HG03575 (cell line): ENCODE data around the gene BLVRB.
"Not testable (repeated sequence)": the region's sequence is repeated elsewhere in the genome, so short reads cannot be mapped to it uniquely, and the experiment has no call there.

Experiments
- ATAC-seq: cut with Tn5 transposase; IDR thresholded peaks from one replicate; pipeline ENCODE4 v1.9.1; 2021; ENCODE audit not compliant: unreplicated experiment, insufficient number of reproducible peaks, low FRiP score; ENCODE audit errors: extremely low read depth

The BLVRB gene

DNA sequence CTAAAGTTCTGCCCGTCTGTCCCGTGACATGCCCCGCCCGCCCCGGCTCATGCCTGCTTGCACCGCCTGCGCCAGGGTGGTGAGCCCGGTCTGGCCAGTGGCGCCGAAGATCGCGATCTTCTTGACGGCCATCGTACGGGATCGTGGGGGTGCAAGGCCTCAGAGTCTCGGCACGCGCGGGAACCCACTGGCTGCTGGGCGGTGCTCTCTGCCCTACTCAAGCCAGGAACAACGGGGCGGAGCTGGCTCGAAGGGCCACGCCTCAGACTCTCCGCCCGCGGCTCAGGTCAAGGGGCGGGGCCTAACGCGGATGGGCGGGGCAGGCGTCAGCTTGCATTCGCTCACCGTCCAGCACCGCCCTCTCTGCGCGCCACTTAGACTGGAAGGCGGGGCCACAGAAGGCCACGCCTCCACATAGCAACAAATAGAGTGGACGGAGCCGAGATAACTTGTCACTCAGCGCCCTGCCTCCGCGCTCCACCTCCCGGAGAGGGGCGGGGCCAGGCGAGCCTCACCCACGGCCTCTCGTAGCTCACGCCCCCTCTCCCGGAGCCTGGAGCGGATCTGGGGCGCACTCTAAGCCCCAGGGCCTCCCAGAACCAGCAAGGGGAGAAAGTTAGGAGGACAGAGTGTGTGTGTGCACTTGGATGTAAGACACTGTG lies at the start of gene BLVRB:
Gene BLVRB (minus strand): TSS at position 189 of the 662 bp plus-strand sequence. CDS start 57 bp downstream, at position 132.
- peak; percentile 43 for ATAC-seq

DNA sequence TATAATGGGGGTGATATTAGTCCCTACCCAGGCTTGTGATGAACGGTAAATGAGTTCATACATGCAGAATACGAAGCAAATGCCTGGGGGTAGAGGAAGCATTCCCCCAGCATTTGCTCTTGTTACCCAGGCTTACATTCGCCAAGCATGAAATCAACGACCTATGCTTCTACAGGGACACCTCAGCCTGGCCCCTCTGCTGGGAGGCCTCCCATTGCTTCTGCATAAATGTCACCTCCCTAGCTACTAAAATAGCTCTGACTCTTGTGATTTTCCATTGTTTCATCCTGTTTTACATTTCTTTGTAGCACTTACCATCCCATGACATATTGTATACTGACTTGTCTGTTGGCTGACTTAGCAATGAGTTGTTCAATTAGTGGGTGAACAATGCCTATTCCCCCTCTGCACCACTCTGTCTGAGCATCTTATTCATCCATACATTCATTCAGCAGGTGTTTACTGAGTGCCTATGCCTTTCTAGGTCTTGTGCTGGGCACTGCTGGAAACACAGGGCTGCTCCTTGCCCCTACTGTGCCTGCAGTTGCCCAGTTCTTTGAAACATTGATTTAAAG lies 48.3 kb upstream of the BLVRB start:
- ATAC-seq = no peak

DNA sequence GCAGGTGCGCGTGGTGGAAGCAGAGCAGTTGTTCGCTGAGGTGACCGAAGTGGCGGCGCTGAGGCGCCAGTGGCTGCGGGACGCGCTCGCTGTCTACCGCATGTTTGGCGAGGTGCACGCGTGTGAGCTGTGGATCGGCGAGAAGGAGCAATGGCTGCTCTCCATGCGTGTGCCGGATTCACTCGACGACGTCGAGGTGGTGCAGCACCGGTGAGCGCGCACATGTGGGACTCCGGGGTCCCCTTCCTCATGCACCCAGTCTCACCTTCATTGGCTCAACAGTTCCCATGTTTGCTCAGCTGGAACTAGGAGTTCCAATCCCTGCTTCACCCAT lies 47.8 kb upstream of the BLVRB start:
- ATAC-seq = no peak

DNA sequence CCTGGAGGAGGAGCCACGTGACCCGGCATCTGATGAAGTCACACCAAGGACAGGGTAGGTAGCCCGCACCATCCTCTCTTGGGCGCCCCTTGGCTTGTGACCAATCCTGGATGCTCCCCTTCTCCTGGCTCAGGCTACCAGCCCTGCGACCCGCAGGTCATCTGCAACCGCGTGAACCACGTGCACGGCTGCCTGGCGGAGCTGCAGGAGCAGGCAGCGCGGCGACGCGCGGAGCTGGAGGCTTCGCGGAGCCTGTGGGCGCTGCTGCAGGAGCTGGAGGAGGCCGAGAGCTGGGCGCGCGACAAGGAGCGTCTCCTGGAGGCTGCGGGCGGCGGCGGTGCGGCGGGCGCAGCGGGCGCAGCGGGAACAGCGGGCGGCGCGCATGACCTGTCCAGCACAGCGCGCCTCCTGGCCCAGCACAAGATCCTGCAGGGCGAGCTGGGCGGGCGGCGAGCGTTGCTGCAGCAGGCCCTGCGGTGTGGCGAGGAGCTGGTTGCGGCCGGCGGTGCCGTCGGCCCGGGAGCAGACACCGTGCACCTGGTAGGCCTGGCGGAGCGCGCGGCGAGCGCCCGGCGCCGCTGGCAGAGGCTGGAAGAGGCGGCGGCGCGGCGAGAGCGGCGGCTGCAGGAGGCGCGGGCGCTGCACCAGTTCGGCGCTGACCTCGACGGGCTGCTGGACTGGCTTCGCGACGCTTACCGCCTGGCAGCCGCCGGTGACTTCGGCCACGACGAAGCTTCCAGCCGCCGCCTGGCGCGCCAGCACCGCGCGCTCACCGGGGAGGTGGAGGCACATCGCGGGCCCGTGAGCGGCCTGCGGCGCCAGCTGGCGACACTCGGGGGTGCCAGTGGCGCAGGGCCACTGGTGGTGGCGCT lies 47.2 kb upstream of the BLVRB start:
- ATAC-seq = no peak

DNA sequence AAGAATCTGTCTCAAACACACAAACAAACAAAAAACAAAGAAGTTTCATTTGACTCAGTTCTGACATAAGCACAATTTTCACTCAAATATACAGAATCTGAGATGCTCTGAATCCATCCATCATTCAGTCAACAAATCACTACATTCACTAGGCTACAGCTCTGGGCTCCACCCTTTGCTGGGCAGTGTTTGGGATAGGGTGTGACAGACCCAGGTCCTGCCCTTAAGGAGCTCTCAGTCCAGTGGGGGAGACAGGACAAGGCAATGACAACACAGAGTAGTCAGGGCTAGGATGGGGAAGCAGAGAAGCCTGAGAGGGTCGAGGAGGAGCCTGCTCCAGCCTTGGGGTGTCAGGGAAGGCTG lies 46.5 kb upstream of the BLVRB start:
- ATAC-seq = no peak

DNA sequence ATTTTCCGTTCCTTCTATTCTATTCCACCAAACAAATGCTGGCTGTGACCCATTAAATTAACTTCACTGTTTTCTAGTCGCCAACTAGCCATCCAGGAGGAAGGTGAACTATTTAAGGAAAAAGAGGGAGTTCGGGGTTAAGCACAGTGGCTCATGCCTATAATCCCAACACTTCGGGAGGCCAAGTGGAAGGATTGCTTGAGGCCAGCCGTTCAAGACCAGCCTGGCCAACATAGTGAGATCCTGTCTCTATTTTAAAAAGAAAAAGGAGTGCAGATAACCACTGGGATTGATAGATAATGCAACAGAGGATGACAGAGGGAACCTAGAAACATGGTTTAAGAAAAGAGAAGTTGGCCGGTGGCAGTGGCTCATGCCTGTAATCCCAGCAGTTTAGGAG lies 45.9 kb upstream of the BLVRB start:
- no peak for ATAC-seq

DNA sequence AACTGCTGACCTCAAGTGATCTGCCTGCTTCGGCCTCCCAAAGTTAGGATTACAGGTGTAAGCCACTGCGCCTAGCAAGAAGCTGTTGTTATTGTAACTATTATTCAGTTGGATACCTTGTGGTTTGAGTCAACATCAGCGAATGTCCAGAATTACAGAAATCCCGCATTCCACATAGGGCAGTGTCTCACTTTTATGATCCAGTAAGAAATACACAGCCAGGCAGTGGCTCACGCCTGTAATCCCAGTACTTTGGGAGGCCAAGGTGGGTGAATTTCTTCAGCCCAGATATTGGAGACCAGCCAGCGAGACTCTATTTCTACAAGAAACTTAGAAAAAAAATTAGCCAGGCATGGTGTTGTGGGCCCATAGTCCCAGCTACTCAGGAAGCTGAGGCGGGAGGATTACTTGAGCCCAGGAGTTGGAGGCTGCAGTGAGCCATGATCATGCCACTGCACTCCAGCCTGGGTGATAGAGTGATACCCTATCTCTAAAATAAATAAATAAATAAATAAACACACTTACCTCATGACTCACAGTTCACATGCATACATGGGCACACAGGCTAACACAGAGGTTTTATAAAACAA lies 45.1 kb upstream of the BLVRB start:
- ATAC-seq = no peak

DNA sequence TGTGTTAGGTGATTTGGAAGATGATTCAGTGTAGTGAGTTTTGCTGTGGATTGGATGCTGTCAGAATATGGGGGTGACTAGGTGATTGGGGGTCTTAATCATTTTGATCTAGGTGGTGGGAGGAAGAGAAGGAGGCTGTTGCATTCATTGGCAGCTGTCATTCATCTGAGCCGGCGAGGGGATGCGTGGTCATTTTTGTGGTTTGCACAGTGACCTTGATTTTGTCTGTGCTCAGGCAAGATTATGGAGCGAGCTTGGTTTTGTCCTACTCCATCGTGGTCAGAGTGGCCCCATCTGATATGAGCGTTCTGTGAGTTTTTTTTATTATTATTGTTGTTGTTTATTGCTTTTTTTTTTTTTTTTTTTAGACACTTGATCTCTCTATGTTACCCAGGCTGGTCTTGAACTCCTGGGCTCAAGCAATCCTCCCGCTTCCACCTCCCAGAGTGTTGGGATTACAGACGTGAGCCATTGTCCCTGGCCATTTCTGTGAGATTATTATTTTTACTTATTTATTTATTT lies 43.3 kb upstream of the BLVRB start:
- no peak for ATAC-seq

DNA sequence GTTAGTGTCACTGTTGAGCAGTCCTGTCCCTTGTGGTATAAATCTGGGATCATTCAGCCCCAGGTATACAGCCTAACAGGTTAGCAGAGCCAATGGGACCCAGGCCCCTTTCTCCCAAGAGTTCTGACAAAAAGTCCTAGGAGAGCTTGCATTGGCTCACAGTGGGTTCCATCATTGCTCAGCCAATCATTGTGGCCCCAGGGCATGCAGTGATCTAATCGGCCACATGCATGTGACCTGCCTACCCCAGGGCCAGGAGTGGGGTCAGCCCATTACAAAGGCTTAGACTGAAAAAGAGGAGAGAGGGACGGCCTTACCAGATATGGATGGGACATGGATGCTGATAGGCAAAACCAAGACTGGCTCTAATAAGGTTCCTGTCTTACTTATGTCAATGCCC lies 42.3 kb upstream of the BLVRB start:
- ATAC-seq = no peak

DNA sequence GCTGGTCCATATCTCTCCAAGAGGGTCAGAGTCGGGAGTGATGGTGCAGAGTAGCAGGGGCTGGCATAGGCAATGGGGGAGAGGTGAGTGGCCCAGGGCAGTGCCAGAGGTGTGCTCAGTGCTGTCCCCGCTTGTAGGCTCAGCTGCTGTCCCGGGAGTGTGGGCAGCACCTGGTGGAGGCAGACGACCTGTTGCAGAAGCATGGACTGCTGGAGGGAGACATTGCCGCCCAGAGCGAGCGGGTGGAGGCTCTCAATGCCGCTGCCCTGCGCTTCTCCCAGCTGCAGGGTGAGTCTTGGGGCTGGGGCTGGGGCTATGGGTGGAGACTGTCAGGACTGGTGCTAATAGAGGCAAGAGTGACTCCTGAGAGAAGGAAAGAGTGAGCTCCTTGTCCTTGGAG lies 40.6 kb upstream of the BLVRB start:
- no peak for ATAC-seq

DNA sequence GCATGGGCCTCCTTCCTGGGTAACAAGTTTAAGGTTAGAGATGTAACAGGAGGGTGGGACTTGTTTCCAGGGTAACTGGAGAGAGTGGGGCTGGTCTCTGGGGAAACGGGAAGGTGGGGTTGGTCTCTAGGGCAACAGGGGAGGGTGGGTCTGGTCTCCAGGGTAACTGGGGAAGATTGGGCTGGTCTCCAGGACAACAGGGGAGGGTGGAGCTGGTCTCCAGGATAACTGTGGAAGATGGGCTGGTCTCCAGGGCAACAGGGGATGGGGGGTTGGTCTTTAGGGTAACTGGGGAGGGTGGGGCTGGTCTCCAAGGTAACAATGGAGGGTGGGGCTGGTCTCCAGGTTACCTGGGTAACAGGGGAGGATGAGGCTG lies 37.8 kb upstream of the BLVRB start:
- no peak for ATAC-seq

DNA sequence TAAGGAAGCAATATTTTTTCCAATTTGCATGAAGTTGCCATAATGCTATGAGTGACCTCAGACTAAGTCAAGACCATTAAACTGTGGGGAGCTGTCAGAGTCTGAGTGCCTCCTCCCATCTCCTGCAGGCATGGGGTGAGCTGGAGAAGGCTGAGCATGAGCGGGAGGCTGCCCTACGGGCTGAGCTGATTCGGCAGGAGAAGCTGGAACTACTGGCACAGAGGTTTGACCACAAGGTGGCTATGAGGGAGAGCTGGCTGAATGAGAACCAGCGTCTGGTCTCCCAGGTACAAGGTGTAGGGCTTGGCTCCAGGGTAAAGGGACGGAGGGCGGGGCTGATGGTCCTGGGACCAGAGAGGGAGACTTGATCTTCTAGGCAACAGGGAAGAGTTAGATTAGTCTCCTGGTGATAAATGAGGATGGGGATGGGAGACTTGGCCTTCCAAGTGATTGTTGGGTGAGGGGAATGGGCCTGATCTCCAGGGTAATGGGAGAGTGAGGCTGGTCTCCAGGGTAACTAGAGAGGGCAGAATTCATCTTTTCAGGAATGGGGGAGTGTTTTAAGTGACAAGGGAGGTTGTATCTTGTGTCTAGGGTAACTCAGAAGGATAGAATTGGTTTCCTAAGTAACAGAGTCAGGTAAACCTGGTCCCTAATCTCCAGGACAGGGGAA lies 37.2 kb upstream of the BLVRB start:
- ATAC-seq = no peak

DNA sequence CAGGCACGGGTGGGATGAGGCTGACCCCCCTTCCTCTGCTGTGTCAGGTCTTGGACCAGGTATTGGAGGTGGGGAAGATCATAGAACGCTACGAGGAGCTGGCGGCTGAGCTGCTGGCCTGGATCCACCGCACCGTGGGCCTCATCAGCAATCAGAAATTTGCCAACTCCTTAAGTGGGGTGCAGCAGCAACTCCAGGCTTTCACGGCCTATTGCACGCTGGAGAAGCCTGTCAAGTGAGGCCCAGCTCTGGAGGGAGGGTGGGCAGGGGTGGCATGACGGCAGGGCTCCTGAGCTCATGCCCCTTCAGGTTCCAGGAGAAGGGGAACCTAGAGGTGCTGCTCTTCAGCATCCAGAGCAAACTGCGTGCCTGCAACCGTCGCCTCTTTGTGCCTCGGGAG lies 36.5 kb upstream of the BLVRB start:
- no peak for ATAC-seq

DNA sequence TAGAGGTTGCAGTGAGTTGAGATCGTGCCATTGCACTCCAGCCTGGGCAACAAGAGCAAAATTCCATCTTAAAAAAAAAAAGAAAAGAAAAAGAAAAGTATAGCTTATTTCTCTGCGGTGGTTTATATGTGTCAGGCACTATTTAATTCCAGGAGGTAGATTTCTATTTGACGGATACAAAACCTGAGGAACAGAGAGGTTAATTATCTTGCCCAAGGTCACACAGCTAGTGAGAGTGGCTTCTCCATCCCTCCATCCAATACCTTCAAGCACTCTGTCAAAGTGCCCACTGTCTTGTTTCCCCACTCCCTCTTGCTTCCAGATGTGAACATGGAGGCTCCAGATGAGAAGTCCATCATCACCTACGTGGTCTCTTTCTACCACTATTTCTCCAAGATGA lies 36.1 kb upstream of the BLVRB start:
- ATAC-seq = no peak

DNA sequence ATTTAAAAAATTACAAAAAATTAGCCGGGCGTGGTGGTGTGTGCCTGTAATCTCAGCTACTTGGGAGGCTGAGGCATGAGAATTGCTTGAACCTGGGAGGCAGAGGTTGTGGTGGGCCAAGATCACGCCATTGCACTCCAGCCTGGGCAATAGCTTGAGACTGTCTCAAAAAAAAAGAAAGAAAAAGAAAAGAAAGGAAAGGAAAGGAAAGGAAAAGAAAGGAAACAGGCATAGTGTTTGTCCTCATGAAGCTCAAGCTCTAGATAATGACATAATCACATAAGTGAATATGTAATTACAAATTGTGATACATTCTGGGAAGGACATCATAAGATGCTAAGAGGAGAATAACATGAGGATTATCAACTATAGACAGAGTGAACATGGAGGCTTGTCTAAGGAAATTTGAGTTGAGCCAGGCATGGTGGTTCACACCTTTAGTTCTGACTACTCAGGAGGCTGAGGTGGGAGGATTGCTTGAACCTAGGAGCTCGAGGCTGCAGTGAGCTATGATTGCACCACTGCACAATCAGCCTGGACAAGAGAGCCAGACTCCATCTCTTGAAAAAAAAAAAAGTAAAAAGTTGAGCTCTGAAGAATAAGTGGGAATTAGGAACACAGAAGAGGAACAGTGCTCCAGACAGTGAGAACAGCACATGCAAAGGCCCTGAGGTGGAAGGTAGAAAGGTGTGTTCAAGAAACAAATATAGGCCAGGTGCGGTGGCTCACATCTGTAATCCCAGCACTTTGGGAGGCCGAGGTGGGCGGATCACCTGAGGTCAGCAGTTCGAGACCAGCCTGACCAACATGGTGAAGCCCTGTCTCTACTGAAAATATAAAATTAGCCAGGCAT lies 35.4 kb upstream of the BLVRB start:
- ATAC-seq = not testable (repeated sequence)

DNA sequence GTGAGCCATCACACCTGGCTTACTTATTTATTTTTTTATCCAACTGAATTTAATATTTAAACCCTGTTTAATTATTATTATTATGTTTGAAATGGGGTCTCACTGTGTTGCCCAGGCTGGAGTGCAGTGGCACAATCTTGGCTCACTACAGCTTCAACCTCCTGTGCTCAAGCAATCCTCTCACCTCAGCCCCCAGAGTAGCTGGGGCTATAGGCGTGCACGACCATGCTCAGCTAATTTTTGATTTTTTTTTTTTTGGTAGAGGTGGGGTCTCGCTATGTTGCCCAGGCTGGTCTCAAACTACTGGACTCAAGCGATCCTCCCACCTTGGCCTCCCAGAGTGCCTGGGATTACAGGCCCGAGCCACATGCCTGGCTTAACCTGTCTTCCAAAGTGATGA lies 33.8 kb upstream of the BLVRB start:
- ATAC-seq = no peak

DNA sequence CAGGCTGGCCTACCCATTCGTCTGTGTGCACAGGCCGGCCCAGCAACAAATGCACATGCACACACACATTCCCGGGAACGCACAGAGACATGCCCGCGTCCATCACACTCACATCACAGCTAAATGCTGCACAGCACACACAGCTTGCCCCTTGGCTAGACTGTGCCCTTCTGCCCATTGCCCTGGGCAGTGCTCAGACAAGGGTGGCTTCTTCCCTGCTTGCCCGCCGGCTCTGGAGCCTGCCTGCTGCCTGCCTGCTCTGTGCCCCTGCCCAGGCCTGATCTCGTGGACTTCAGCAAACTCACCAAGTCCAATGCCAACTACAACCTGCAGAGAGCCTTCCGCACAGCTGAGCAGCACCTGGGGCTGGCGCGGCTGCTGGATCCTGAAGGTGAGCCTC lies 31.7 kb upstream of the BLVRB start:
- ATAC-seq = no peak

DNA sequence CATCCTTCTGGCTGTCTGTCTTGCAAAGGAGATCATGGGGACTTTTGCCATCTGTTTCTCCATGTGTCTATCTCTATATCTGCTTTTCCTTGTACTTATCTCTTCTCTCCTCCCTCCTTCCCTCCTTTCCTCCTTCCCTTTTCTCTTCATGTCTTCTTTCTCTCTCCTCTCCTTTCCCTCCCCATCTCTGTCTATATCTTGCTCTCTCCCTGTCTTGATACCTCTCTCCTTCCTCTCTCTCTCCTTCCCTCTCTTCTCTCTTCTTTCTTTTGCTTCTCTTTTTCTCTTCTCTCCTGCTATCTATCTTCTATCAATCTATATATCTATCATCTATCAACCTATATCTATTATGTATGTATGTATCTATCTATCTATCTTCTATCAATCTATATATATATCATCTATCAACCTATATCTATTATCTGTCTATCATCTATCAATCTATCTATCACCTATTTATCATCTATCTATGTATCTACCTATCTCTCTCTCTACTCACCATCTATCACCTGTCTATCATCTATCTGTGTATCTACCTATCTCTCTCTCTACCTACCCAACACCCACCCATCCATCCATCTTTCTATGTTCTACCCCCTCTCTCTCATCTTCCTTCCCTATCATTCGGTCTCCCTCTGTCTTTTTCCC lies 28.8 kb upstream of the BLVRB start:
- no peak for ATAC-seq
